GM18907 (cell line): ENCODE results near the gene CCDC149.
"Not testable (repeated sequence)": the region's sequence is repeated elsewhere in the genome, so short reads cannot be mapped to it uniquely, and the experiment has no call there.

ENCODE experiments used
- ATAC-seq: cut with Tn5 transposase; IDR thresholded peaks from one replicate; pipeline ENCODE4 v1.9.1; 2021; ENCODE audit warnings: mild to moderate bottlenecking, moderate library complexity; ENCODE audit not compliant: unreplicated experiment

CCDC149 gene

DNA sequence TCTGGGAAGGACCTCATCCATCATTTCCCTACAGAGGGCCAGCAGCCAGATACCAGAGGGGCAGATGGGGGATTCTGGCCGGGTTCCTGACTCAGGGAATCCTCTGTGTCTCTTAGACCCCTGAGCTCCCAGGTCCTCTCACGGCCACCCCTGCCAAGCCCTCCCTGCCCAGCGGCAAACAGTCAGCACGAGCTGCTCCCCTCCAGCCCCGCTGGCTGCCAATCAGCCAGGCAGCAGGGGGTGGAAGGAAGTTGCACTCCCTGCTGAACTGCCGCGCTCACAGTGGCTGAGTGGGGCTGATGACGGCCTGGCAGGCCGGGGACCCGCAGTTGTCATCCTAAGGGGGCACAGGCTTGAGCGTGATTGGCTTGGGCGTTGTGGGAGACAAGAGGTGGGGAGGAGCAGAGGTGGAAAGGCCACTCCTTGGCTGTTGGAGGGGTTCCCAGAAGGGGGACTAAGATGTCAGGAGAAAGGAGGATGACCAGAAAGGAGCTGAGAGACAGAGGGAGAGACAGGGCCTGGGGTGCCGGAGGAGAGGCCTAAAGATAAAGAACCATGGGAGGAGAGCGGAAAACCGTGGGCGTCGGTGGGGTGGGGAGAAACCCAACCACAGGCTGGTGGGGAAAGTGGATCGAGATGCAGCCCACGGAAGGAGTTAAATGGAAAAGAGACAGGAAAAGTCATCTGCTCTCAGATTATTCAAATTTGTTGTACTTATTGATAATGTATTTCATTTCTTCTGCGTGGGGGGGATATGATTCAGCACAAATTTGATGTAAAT is 4.4 kb upstream of the CCDC149 start:
- no peak for ATAC-seq

DNA sequence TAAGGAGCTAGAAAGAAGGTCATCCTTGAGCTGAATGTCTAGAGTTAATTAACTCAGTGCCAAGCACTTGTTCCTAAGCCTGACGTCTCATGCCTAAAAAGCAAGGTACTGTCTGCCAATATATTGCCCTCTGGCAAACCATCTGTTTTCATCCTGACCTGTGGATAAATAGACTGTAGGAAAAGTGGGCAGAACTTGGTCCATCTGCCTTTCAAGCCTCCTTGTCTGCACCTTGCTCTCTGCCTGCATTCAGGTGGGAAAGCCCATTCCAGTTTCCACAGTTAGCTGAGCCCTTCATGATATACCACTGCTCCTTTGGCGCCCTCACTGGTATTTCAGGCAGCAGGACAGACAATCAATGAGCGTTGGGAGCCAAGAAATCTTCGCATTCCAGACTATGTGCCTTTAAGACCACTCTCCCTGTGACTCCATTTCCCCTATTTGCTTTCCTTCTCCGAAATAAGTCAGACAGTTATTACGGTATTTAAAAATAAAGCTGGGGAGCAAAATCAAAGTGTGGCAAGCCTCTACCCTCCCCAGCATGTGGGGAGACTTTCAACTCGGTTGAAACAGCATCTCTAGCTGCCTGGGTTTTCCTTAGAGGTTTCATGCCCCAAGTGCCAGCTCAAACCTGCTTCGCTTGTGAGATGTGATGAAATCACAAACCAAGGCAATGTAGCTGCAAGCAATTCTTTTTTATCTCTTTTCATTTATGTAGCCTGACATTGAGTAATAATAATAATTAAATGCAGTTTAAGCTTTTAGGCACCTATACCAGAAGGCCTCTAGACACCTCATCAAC is 2.5 kb upstream of the CCDC149 start:
- no peak for ATAC-seq

DNA sequence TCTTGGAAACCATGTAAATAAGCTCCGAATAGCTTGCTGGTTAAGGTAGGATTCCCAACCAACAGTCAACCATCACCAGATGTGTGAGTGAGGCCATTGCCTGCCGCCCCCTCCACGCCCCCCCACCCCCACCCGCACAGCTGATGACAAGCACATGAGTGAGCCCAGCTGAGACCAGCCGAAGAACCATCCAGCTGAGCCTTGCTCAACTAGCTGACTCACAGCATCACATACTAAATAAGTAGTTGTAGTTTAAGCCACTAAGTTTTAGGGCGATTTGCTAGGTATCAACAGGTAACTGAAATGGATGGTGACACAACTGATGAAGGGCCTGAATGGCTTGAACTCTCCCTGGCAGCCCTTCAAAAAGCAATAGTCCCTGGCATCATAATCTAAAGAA is 1.6 kb upstream of the CCDC149 start:
- ATAC-seq = no peak

DNA sequence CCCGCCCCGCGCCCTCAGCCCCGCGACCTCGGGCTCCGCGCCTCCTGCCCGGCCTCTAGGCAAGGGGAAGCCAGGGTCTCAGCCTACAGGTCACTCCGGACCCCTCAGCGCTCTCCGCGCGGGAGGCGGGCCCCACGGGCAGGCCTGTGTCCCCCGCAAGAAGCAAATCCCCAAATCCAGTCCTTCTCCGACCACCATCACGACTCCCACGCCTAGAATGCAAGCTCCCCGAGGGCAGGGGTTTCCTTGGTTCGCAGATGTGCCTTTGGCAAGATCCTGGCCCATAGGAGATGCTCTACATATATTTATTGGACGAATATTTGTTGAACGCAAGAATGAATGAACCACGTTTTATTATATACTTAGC is 260 bp upstream of the CCDC149 start:
- no peak for ATAC-seq

DNA sequence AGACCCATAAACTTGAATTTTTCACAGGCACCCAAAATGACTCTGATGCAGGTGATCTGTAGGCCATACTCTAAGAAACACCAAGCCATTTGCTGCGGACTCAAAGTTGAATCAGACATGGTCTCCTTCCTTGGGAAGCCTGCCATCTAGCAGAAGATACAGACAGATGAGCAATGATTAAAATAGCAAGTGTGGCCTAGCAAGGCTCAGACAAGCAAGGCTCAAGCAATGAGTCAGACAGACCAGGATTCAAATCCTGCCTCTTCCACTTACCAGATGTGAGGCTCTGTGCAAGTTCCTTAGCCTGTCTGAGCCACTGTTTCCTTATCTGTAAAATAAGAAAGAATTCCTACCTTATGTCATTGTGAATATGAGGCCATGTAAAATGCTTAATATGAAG is 2.3 kb downstream of the CCDC149 start:
- no peak for ATAC-seq

DNA sequence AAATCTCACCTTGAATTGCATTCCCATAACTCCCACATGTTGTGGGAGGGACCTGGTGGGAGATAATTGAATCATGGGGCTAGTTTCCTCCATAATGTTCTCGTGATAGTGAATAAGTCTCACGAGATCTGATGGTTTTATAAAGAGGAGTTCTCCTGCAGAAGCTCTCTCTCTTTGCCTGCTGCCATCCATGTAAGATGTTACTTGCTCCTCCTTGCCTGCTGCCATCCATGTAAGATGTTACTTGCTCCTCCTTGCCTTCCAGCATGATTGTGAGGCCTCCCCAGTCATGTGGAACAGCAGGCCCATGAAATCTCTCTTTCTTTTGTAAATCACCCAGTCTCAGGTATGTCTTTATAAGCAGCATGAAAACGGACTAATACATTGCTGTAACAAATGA is 3.2 kb downstream of the CCDC149 start:
- not testable (repeated sequence) for ATAC-seq

DNA sequence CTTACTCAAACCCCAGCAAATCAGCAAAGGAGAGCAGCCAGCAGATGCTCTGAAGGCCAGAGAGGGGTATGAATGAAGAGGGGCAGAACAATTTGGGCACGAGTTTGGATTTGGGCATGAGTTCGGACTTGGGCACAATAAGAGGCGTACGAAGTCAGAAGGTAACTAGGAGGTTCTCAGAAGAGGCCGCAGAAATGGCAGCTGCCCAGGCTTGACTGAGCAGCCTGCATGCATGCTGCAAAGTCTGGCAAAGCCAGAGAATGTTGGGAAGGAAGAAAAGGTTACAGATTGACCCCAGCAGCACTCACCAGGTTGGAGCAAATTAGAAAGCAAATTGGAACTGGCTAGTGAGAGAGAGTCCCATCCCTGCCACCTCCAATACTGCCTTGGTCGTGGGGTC is 15.2 kb downstream of the CCDC149 start:
- ATAC-seq = no peak

DNA sequence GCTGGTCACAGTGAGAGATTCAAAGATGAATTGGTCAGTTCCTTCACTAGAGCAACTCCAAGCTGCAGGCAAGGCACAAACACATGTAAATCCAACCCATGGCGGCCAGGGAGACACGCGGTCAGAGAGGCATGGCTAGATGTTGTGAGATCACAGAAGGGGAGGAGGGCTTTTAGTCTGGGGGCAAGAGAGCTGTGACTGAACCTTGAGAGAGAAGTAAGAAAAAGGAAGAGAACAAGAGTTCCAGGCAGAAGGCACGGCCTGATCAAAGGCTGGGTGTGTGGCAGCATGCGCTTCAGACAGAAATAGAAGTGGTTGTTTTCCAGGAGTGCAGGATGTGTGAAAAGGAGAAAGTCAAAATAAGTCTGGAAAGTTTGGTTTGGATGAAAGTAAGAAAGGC is 15.9 kb downstream of the CCDC149 start:
- no peak for ATAC-seq

DNA sequence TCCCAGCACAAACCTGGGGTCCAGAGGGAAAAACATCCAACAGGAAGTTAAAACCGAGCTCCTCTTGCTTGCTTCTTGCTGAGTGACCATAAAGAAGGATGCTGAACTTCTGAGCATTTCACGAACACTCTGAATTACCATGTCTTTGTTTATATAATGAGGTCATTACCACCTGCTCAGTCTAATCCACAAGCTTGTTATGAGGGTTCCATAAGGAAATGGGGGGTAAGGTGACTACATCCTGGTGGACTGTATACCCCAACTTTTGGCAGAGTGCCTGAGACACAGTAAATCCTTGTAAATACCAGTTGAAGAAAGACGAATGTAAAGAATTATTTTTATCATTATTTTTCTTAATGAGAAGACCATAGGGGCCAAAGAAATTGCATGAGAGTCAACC is 16.8 kb downstream of the CCDC149 start:
- ATAC-seq = no peak

DNA sequence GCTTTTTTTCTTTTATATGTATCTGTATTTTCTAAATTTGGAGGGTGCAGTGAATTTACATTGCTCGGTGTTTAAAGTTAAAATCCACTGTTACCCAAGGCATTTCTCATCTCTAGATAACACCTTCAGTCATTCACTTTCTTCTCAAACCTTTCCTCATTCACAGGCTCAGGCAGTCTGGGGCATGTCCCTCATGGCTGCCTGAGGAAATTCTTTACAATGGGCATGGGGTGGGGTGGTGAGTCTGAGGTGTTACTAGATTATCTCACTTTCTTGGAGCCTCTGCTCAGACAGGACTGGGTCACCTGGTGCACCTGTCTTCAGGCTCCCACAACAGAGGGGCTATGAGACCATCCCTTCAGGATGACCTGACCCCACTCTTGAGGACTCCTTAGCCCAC is 17.4 kb downstream of the CCDC149 start:
- no peak for ATAC-seq

DNA sequence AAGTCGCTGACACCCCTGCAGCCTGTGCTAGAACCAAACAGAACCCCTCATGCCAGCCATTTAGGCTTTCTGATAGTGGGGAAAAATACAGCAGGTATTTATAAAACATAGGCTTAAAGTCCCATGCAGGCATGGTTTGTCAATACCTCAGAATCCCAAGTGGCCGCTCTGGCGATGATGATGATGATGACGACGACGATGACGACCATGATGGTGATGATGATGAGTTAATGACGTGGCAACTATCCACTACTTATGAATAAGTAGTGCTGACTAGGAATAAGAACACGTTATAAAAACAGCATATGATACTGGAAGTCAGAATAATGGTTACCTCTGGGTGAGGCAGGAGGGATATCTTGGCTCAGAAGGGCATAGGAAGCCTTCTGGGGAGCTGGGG is 18.0 kb downstream of the CCDC149 start:
- no peak for ATAC-seq

DNA sequence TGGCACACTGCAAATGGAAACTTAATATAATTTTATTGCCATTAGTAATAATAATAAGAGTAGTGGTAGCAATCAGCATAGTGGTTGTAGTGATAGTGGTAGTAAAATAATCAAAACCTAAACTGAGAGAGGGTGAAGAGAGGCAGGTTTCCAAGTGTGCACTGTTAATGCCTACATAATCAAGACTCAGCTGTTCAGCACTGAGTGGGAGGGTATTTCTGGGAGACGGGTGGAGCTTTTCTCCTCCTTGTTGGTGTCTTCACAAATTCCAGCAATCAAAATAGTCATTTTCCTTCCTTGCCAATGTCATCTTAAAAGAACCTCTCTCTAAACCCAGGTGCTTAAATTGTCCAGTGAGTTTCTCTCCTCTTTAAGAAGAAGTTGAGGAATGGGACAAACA is 18.6 kb downstream of the CCDC149 start:
- ATAC-seq = no peak

DNA sequence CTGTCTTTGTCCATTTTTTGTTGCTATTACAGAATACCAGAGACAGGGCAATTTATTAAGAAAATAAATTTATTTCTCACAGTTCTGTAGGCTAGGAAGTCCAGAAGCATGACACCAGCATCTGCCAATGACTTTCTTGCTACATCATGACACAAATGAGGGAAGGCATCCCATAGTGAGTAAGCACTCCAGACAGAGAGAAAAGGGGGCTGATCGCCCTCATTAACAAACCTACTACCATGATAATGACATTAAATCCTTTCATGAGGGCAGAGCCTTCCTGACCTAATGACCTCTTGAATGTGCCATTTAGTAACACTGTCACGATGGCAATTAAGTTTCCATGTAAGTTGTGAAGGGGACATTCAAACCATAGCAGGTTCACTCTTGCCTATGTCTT is 20.1 kb downstream of the CCDC149 start:
- ATAC-seq = no peak

DNA sequence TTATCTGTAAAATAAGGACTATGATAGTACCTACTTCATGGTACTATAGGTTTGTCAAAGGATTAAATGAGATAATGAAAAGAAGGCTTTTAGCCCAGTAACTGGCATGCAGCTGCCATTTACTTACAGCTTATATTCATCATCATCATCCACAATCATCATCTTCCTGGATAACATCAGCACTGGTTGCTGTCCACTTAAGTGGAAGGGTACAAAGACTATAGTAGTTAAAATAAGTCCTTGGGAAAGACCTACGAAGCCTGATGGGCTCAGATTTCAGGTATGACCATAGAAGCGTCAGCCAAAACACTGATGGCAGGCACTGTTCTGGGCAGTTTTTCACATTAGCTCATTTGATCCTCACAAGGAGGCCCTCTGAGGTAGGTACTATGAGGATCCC is 20.6 kb downstream of the CCDC149 start:
- no peak for ATAC-seq

DNA sequence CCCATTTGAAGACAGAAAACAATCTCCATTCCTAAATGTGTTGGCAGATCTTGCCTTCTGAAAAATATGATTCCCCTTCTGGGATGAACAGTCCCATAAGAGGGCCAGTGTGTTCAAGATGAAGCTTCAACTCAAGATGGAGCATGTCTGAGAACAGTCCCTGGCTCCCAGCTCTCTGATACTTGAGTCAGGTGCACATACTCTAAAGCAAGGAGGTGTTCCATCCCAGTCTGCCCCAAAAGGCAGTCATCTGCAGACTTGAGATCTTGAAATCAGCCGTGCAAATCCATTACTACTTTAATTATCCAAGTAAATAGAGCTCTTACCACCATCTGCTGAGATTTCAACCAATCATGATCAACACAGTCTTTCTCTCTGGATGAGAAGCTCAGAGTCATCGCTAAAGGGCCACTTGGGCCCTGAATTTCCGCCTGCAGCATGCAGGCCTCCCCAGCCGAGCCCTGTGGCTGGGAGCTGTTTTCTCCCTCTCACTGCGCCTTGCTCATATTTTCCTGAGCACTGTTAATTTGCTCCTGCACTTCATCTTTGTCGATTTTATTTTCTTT is 22.2 kb downstream of the CCDC149 start:
- no peak for ATAC-seq

DNA sequence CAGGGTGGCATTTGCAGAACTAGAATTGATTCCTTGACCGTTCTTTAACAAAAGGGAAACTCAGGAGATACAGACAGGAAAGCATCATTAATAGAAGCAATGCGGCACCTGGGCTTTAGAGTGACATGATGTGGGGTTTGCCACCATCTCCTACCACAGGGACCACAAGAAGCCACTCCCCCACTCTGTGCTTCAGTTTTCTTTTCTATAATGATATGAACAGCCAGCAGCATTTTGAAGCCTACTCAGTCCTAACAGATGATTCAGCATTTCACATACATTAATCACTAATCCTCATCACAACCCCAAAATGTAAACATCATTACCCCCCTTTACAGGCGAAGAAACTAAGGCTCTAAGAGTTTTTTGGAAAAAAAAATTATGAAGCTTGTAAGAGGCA is 22.9 kb downstream of the CCDC149 start:
- no peak for ATAC-seq

DNA sequence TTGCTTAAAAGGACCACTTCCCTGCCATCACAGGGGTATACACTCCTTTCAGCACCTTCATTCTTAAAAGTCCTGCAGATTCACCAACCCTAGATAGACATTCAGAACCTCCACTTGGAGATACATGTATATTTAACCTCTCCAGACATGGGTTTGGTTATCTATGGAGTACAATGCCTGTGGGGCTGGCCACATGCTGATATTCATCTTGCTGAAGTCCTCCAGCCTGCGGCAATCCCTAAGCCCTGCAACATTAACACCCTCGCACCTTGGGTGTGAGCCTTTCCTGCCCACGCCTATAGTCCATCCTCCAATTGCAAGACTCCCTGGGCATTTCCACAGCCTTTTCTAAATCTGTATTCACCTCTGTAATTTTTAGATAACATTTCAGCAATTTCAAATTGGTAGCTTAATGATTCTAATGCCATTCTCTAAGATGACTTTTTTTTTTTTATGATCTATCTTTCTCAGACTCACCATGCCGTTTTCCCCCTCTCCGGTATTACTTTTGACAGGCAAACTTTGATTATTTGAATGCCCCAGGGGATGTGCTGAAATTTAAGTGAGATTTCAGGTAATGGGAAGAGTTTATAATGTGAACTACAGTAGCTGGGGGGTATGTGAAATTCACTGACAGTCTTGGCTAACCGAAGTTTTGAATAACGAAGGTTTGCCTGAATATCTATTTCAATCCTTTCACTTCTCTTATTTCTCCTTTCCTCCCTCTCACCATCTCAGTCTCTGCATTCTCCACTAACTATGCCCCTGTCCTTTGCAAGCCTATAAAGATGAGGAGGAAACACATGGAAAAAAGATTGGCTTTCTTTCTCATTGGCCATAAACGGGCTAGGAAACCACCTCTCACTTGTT is 24.1 kb downstream of the CCDC149 start:
- no peak for ATAC-seq

DNA sequence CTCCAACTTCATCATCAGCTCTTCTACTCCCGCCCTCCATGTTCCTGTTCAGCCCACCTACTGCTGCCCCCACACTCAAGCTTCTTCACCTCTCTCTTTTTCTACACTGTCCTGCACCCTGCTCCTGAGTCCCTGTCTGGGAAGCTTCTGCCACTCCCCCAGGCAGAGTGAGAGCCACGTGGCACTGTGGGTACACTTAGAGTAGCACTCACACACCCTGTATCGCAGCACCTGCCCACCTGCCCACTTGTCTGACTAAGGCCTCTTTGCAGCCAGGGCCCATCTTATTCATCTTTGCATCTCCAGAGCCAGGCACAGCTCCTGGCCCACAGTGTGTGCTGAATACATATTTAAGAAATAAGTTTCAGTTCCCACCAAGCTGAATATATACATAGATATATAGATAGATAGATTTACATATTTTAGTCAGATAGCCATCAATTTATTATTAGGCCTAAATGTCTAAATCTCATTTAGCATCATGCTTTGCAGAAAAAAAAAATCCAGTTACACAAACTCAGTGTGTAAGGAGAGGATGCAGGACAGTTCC is 24.9 kb downstream of the CCDC149 start:
- ATAC-seq = no peak

DNA sequence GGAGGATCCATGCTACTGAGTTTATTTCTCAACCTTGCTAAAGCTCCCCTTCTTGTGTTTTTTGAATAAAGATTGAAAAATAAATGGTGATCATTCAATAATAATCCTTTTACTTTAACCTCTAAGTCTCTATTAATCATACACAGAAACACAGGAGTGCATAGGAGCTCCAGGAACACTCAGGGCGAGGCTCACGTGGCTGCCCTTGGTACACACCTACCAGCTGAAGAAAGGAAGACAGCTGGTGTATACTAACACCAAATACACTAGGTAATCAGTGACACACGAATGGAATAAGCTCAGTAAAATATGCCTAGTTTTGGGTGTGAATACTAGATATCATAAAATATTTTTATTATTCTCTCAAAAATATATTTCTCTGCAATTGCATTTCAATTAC is 26.2 kb downstream of the CCDC149 start:
- ATAC-seq = no peak

DNA sequence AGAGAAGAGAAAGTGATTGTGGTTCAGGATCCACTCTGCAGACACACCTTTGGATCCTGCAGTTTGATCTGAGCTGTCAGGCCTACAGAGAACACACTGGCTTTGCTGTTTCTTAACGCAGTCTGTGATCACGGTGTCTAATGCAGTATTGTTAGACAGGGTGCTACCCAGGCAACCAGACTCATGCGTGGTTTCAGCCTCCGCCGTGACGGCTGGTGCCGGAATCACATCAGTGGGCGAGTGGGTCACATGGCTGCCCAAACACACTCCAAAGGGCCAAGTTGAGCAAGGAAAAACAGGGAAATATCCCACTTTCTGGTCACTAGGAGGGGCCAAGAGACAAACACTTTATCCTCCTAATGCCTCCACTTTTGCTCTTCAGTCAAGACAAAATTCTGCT is 27.5 kb downstream of the CCDC149 start:
- ATAC-seq = no peak

DNA sequence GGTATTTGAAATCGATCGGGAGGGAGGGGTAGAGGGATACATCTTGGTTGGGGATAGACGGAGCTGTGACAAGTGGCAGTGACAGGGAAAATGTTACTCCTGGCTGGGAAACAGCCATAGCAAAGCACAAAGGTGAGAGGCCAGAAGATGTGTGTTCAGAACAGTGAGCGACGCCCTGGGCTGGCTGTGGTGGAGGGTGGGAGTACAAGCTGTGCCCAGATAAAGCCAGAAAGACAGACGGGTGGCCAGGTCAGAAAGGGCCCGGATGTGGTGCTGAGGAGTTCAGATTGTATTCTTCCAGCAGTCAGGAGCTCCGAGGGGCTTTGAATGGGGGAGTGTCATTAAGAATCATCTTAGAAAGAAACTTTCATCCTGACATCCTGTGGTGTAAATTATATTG is 27.9 kb downstream of the CCDC149 start:
- ATAC-seq = no peak
